Medulla oblongata (tissue), 1 donor: Measurements from ENCODE around the gene KCNK1.
"Not testable (repeated sequence)": the region's sequence is repeated elsewhere in the genome, so short reads cannot be mapped to it uniquely, and the experiment has no call there.

Source experiments
- DNase-seq: peaks from one replicate; pipeline ENCODE4 v3.0.0-alpha.2; 2015; ENCODE audit errors: extremely low spot score

The KCNK1 gene

DNA sequence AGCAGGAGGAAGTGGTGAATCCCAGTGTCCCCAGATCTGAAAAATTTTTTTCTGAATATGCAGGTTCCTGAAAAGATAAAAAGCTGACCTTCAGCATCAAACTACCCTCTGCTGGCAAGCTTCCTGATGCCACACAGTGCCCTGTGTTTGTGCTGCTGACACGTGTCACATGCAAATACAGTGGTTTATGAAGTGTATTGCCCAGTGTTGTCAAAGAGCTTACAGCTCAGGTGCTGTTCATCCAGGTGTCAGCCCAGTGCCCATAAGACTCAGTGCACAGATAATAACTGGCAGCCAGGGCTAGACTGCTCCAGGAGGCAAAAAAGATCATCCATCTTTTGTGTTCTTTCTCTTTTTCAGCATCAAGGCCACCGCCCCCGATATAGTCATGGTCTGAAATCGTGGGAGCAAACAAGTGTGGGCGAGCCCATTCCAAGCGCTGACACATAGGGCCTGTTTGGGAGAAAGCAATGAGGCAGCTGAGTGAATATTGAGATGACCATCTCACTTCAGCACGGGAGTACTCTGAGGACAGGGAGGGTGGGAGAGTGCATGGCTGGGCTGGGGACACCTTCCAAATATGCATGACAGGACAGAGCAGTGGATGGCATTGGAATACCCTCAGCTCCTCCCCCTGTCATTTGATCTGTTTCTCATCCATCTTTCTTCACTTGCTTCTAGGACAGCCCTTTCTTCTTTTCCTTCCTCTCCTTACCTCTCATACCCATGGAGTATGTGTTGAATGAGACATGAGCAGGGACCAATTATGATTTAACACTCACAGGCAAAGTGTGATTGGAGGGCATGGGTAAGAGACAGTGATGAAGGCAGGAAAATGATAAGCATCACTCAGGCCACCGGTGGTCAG is 6.4 kb upstream of the KCNK1 start:
- DNase-seq: no peak

GRCh38 chr1:233608988-233609387 is 4.9 kb upstream of the KCNK1 start:
- DNase-seq: no peak

GRCh38 chr1:233609926-233610325 is 4.0 kb upstream of the KCNK1 start:
- DNase-seq: no peak

DNA sequence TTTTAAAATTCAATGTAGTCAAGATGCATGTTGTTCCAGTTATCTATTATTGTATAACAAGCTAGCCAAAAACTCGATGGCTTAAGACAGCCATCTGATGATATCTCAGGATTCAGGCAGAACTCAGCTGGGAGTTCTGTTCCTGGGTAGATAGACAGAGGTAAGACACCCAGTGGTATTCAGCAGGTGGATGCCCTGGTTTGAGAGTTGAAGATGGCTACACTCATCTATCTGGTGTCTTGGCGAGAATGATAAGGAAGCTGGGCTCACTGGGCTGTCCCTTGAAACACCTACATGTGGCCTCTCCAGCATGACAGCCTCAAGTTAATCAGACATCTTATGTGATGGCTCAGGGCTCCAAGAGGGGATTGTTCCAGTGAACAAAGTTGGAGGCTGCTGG is 3.3 kb upstream of the KCNK1 start:
- DNase-seq: no peak

DNA sequence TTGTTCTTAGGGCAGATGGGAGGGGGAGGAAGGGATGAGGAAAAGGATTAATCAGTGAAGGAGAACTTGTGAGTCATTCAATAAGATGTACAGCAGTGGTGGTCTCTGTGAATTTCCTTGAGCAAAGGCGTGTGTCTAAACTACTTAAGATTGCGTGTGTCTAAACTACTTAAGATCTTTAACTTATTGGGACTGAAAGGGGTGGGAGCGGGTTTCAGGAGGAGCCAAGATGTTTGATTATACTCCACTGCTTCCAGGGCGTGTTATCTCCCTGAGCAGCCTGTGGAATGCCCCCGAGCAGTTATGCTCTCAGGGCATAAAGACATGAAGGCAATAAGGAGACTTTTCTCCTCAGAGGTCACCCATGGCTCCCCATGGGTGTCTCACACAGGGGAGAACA is 2.5 kb upstream of the KCNK1 start:
- DNase-seq: not testable (repeated sequence)

DNA sequence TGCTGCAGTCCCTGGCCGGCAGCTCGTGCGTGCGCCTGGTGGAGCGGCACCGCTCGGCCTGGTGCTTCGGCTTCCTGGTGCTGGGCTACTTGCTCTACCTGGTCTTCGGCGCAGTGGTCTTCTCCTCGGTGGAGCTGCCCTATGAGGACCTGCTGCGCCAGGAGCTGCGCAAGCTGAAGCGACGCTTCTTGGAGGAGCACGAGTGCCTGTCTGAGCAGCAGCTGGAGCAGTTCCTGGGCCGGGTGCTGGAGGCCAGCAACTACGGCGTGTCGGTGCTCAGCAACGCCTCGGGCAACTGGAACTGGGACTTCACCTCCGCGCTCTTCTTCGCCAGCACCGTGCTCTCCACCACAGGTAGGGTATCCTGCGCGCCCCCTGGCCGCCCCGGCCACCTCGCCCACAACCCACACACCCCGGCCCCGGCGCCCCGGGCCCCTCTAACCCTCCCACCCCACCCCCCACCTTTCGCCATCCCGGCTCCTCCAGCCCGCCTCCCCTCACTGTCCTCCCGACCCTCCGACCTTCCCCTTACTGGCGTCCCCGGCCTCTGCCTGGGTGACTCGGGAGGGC is 352 bp downstream of the KCNK1 start:
- peak; percentile 25 for DNase-seq

DNA sequence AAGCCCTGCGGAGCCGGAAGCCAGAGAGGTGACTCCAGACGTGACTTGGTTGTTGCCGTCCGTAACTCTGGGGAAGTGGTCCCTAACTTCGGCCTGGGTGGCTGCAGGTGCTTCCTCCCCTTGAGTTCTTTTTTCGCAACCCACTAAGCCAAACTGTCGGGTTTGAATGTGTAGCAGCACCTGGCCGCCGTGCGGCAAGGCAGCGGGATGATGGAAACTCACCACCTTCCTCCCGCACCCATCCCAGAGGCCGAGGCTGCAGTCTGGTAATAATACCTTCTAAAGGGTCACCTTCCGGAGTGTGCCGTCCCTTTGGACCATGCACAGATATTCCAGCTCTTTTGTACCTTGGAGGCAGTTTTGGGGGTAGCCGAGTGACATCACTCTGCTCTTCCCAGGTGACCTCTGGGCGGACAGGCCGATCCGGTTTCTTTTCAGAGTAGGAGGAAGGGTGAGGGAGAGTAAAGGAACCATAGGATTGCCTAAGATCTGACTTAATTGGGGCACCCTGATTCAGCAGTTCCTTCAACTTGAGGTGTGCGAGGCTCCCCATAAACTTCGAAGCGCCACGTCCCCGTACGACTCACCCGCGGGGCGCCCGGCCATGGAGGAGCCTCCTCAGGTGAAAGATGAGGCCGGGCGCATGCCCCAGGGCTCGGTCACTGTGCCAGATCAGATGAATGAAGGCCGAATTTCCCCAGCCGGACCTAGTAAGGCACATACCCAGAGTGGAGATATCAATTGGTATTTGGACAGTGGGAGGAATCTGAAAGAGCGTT is 1.0 kb downstream of the KCNK1 start:
- DNase-seq: no peak

GRCh38 chr1:233615571-233615970 is 1.7 kb downstream of the KCNK1 start:
- no peak for DNase-seq

- DNase-seq: no peak
Measured at GRCh38 chr1:233617025-233617424, 3.1 kb downstream of the KCNK1 start.

GRCh38 chr1:233619414-233619813 is 5.5 kb downstream of the KCNK1 start:
- not testable (repeated sequence) for DNase-seq

DNA sequence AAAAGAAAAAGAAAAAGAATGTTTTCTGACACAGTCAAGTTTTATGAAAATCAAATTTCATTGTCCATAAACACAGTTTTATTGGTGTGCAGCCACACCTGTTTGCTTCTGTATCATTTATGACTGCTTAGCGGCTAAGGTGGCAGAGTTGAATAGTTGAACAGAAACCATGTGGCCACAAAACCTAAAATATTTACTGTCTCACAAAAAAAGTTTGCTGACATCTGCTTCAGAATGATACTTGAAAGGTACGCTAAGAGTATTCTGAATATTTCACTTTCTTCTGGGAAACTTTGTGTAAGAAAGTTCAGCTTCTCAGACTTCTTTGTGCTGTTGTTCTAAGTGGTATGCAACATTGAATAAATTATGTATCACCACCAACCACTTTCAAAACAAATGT is 6.2 kb downstream of the KCNK1 start:
- no peak for DNase-seq

- no peak for DNase-seq
Measured at GRCh38 chr1:233621923-233622322, 8.0 kb downstream of the KCNK1 start.

GRCh38 chr1:233624289-233624688 is 10.4 kb downstream of the KCNK1 start:
- DNase-seq: no peak

DNA sequence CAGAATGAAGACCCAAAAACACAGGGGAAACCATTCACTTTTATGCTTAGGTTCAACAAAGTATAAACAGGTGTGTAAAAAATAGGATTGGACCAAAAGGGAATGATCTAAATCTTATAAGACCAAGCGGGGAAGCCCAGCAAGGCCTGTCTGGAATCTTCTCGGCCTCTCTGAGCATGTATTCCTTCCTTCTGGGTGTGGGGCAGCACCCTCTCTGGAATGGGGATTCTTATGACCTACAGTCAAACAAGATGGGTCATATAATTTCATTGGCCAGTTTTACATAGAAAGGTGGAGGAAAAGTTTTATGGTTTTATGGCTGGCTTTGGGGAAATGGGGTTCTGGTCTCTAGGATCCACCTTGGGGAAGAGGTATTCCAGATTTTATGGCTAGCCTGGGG is 11.2 kb downstream of the KCNK1 start:
- DNase-seq: no peak

DNA sequence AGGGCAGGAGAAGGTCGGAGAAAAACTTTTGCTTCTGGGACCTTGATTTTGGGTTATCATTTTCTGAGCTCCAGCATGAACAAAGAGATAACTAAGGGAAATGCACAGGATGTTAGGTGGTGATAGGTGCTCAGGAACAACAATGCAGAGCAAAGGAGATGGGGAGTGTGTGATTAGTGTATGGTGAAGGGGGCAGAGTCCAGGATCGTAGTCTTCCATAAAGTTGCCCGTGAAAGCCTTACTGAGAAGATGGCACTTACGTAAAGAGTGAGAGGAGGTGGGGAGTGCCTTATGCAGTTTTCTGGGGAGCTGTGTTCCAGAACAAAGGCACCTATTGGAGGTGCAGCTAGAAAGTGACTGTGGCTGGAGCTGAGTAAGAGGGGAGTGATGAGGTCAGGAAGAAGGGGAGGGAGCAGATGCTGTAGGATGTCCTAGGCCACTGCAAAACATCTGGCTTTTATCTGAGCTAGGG is 11.6 kb downstream of the KCNK1 start:
- DNase-seq: no peak

DNA sequence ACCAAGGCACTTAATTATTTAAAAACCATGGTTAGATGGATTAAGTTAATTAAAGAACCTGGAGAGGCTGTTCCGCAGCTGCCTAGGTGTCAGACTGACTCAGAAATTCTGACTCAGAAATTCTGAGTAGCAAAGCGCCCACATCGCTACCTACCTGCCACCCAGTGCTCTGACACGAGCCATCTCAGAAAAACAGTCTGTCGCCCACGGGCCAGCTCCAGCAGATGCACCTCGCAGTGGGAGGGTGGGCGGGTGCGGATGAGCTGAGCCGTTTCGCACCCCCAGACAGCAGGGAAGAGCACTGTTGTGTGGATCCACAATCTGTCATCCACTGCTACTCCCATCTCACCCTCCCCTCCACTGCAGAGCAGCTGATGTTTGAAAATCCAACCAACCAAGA is 13.5 kb downstream of the KCNK1 start:
- no peak for DNase-seq

- DNase-seq: no peak
Measured at GRCh38 chr1:233627823-233628222, 13.9 kb downstream of the KCNK1 start.

- DNase-seq: no peak
Measured at GRCh38 chr1:233629305-233629935, 15.5 kb downstream of the KCNK1 start.

- DNase-seq: no peak
Measured at GRCh38 chr1:233631810-233632405, 18.0 kb downstream of the KCNK1 start.

DNA sequence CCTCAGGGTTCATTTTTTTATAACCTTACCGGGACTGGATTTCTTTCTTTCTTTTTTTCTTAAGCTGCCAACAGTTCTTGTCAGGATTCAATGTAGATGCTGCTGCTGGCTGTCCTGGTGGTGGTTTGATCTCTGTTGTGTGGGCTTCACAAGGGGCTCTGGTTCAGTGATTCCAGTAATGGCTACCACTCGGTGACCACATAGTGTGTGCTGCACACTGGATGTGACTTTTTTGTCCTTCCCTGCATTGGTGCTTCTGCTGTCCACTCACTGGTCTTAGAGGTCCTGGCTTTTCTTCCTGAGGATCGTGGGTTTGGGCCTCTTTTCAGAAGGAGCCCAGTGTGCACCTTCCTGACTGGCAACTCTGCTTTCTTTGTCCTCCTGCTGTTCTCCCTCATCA is 18.5 kb downstream of the KCNK1 start:
- DNase-seq: no peak

- no peak for DNase-seq
Measured at GRCh38 chr1:233635765-233636502, 22.0 kb downstream of the KCNK1 start.
